ENCODE measurements around the gene SMCR8. TPM values are rescaled to one million over a fixed set of nuclear protein-coding genes. Genes with fewer than 3 reads are reported as not detected.

Gene SMCR8
- total and polyA plus RNA-seq, 2 of the 4 experiments (the other 2 are of a cell fraction): 7.1 to 10.9 TPM

DNA sequence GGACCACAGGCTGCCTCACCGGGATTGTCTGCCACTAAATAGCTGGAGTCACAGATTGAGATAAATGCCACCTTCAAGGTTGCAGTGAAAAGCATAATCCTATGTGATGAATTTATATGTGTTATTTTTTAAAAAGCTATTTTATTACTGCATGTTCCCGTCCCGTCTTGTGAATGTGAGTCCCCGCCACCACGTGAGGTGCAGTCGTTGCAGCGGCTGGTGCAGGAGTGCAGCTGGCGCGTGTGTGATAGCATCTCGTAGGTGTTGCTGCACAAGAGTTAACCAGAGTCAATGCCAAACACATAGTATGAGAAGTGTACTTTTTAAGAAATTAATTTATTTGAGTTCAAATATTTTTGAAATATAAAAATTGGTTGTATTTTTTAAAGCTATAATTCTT is 12.5 kb downstream of the SMCR8 start:
- no peaks in the 10 kb centered on the region for H3K4me1 ChIP-seq (ENCODE audit: control insufficient read depth, insufficient read depth, low read length)
- peaks cover under 1% of the 10 kb centered on the region; the same call in 1 of the 2 replicates for H3K9me1 ChIP-seq (ENCODE audit: insufficient read depth, low read length)
- H3K79me1 ChIP-seq (ENCODE audit: low read depth in 1 of 2, low read length in 2 of 2): peaks cover 14 to 22% of the 10 kb centered on the region in 2 experiments
- H4K5ac ChIP-seq (ENCODE audit: low read depth, low read length): no peak overlapping the region
- H3K9me3 ChIP-seq (ENCODE audit: control insufficient read depth, insufficient read depth, low read length): no peaks in the 10 kb centered on the region
- DNase-seq (no peak), ATAC-seq (ENCODE audit: low read depth) (no peak)
- CTCF ChIA-PET: interaction anchor here (0.6 kb wide), 1 partner anchor 120 kb away, joined by 5 read pairs; no protein-coding TSS in a partner anchor
- no TSS peak for BruUV-seq (replicated peaks)
- no peak overlapping the region for H2AK5ac ChIP-seq (ENCODE audit: low read depth, low read length)
- no peak overlapping the region for H3K14ac ChIP-seq (replicated peaks; ENCODE audit: low read depth, low read length)
- H3K36me3 ChIP-seq (ENCODE audit: control insufficient read depth, insufficient read depth, low read length): peaks cover 39% of the 10 kb centered on the region
- no peak overlapping the region for H4K8ac ChIP-seq (ENCODE audit: low read depth in 2 of 2, low read length in 2 of 2)
- 92% methylated on average over 8 of the region's 10 CpGs; no CpG with 5 or more reads in 1 of the 2 experiments for whole genome bisulfite sequencing, 2 experiments (ENCODE audit: extremely low coverage in 2 of 2, insufficient read length in 1 of 2)
- dilution Hi-C loops (cut with HindIII; ENCODE audit: low sequenced_read_pairs, unreplicated experiment) (no loop called here), in situ Hi-C loops (cut with MboI; ENCODE audit: low sequenced_read_pairs) (no loop called here), intact Hi-C loops (cut with micrococcal nuclease) (no loop called here)
- no peak overlapping the region for H2BK20ac ChIP-seq (ENCODE audit: low read depth, low read length)
- H2BK15ac ChIP-seq (ENCODE audit: low read depth, low read length): no peak overlapping the region
- no peak overlapping the region for H2AK9ac ChIP-seq (replicated peaks; ENCODE audit: low read depth, low read length, poor library complexity)
- H2BK5ac ChIP-seq (ENCODE audit: low read depth, low read length, poor library complexity, severe bottlenecking): no peak overlapping the region
- no peak overlapping the region for H3K9ac ChIP-seq (ENCODE audit: low read depth, low read length)
- TF ChIP-seq CHD1 (IDR thresholded peaks at IDR 0.05; ENCODE audit: low read depth, low read length) (no peak), RFX5 (IDR thresholded peaks at IDR 0.05; ENCODE audit: low read depth, low read length) (no peak), FOS (IDR thresholded peaks at IDR 0.05; ENCODE audit: low read depth, low read length) (no peak), MAZ (IDR thresholded peaks at IDR 0.05; ENCODE audit: borderline replicate concordance, low read depth, low read length) (no peak), SMC3 (IDR thresholded peaks at IDR 0.05; ENCODE audit: low read depth, low read length) (no peak), CEBPB (IDR thresholded peaks at IDR 0.05; ENCODE audit: low read depth, low read length) (no peak), POLR2A (IDR thresholded peaks at IDR 0.05; ENCODE audit: low read depth, low read length) (no peak), BHLHE40 (IDR thresholded peaks at IDR 0.05; ENCODE audit: low read depth, low read length) (no peak), RCOR1 (IDR thresholded peaks at IDR 0.05; ENCODE audit: insufficient replicate concordance, low read length) (no peak), MAFK (IDR thresholded peaks at IDR 0.05; ENCODE audit: low read depth, low read length) (no peak), NFE2L2 (IDR thresholded peaks at IDR 0.05; ENCODE audit: low read depth, low read length) (no peak), MXI1 (IDR thresholded peaks at IDR 0.05; ENCODE audit: borderline replicate concordance, low read depth, low read length) (no peak), RAD21 (IDR thresholded peaks at IDR 0.05; ENCODE audit: low read length) (no peak)
- TF ChIP-seq, protein P1, sequence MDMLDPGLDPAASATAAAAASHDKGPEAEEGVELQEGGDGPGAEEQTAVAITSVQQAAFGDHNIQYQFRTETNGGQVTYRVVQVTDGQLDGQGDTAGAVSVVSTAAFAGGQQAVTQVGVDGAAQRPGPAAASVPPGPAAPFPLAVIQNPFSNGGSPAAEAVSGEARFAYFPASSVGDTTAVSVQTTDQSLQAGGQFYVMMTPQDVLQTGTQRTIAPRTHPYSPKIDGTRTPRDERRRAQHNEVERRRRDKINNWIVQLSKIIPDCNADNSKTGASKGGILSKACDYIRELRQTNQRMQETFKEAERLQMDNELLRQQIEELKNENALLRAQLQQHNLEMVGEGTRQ (IDR thresholded peaks at IDR 0.05; ENCODE audit: low read depth, low read length): no peak
- TF ChIP-seq, protein P2, sequence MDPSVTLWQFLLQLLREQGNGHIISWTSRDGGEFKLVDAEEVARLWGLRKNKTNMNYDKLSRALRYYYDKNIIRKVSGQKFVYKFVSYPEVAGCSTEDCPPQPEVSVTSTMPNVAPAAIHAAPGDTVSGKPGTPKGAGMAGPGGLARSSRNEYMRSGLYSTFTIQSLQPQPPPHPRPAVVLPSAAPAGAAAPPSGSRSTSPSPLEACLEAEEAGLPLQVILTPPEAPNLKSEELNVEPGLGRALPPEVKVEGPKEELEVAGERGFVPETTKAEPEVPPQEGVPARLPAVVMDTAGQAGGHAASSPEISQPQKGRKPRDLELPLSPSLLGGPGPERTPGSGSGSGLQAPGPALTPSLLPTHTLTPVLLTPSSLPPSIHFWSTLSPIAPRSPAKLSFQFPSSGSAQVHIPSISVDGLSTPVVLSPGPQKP (IDR thresholded peaks at IDR 0.05; ENCODE audit: borderline replicate concordance, low read depth, low read length): no peak
- TF ChIP-seq, protein P3, sequence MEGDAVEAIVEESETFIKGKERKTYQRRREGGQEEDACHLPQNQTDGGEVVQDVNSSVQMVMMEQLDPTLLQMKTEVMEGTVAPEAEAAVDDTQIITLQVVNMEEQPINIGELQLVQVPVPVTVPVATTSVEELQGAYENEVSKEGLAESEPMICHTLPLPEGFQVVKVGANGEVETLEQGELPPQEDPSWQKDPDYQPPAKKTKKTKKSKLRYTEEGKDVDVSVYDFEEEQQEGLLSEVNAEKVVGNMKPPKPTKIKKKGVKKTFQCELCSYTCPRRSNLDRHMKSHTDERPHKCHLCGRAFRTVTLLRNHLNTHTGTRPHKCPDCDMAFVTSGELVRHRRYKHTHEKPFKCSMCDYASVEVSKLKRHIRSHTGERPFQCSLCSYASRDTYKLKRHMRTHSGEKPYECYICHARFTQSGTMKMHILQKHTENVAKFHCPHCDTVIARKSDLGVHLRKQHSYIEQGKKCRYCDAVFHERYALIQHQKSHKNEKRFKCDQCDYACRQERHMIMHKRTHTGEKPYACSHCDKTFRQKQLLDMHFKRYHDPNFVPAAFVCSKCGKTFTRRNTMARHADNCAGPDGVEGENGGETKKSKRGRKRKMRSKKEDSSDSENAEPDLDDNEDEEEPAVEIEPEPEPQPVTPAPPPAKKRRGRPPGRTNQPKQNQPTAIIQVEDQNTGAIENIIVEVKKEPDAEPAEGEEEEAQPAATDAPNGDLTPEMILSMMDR (conservative IDR thresholded peaks at IDR 0.05; ENCODE audit: low read depth, low read length): no peak
- H3K4me3 ChIP-seq (ENCODE audit: insufficient read depth, low read depth, low read length): no peak overlapping the region
- no peak overlapping the region for H2AFZ ChIP-seq (replicated peaks; ENCODE audit: low read length, poor library complexity)
- no peak overlapping the region for H3K4ac ChIP-seq (ENCODE audit: low read depth, low read length)
- H2BK120ac ChIP-seq (ENCODE audit: low read depth, low read length): no peak overlapping the region
- H4K91ac ChIP-seq (ENCODE audit: insufficient read depth, low read depth, low read length): no peak overlapping the region
- no peak overlapping the region for H3K27ac ChIP-seq (ENCODE audit: insufficient read depth, low read length)
- H4K20me1 ChIP-seq (ENCODE audit: insufficient read depth, low read length): peaks cover 16% of the 10 kb centered on the region
- POLR2A ChIA-PET (ENCODE audit: unreplicated experiment): no interaction called here
- H3K27me3 ChIP-seq (ENCODE audit: control insufficient read depth, insufficient read depth, low read length): no peaks in the 10 kb centered on the region
- no peak overlapping the region for H3K4me2 ChIP-seq (ENCODE audit: low read depth, low read length)
- H3K23ac ChIP-seq (ENCODE audit: low read depth, low read length): no peak overlapping the region
- H3K18ac ChIP-seq (ENCODE audit: low read depth, low read length): no peak overlapping the region
- no peak overlapping the region for H3K56ac ChIP-seq (ENCODE audit: extremely low read depth, insufficient read depth, low read length)

All from IMR-90 (cell line).